CD14-positive monocyte (primary cell): ENCODE results near the gene TMEM171. TPM values are rescaled to one million over a fixed set of nuclear protein-coding genes. Genes with fewer than 3 reads are reported as not detected.

Experiments used
- DNase-seq, 3 donors: peaks; one replicate each; pipeline ENCODE4 v3.0.0-alpha.2; 2011 to 2022
- H2AFZ ChIP-seq: 2 replicates; pipeline ENCODE4 v1.6.0; 2012; ENCODE audit warnings: mild to moderate bottlenecking, low read depth, low read length, inconsistent platforms; ENCODE audit not compliant: insufficient read depth, poor library complexity, severe bottlenecking
- H3K27ac ChIP-seq, 2 donors: 1 replicate in 1 of 2; 2 replicates in 1 of 2; pipeline ENCODE4 v1.5.1; 2012 to 2013; ENCODE audit warnings: low read length in 2 of 2, control low read depth in 1 of 2, inconsistent platforms in 1 of 2, low read depth in 1 of 2, mild to moderate bottlenecking in 1 of 2
- H3K27me3 ChIP-seq, 2 donors: one replicate each; pipeline versions ENCODE4 v1.6.0 to v1.6.1; 2011 to 2013; ENCODE audit warnings: low read length in 2 of 2; ENCODE audit not compliant: control insufficient read depth in 2 of 2, insufficient read depth in 2 of 2
- H3K36me3 ChIP-seq, 2 donors: replicated peaks in 1 of 2; 1 replicate in 1 of 2; 2 replicates in 1 of 2; pipeline versions ENCODE4 v1.5.1 to v1.6.1; 2012 to 2013; ENCODE audit warnings: low read length in 2 of 2, control low read depth in 1 of 2, inconsistent platforms in 1 of 2, mild to moderate bottlenecking in 1 of 2; ENCODE audit not compliant: insufficient read depth in 2 of 2, control insufficient read depth in 1 of 2
- H3K4me1 ChIP-seq, 2 donors: 1 replicate in 1 of 2; 2 replicates in 1 of 2; pipeline versions ENCODE4 v1.5.1 to v1.6.1; 2012 to 2013; ENCODE audit warnings: low read length in 2 of 2, control low read depth in 1 of 2, inconsistent platforms in 1 of 2, mild to moderate bottlenecking in 1 of 2, moderate library complexity in 1 of 2; ENCODE audit not compliant: insufficient read depth in 2 of 2, control insufficient read depth in 1 of 2
- H3K4me2 ChIP-seq: replicated peaks from 2 replicates; pipeline ENCODE3; 2012; ENCODE audit warnings: low read length, moderate library complexity, mild to moderate bottlenecking; ENCODE audit not compliant: poor library complexity, severe bottlenecking; ENCODE audit errors: extremely low read depth
- H3K4me3 ChIP-seq, 3 experiments: fragments of 200-600 bp in 1 of 3; sonication (generic) in 1 of 3; replicated peaks in 1 of 3; 1 replicate in 2 of 3; 2 replicates in 1 of 3; pipeline ENCODE4 v1.5.1; 2011 to 2013; ENCODE audit warnings: low read length in 3 of 3, mild to moderate bottlenecking in 3 of 3, control low read depth in 2 of 3, low read depth in 2 of 3, inconsistent platforms in 1 of 3, moderate library complexity in 1 of 3
- H3K79me2 ChIP-seq: 2 replicates; pipeline ENCODE4 v1.6.0; 2012; ENCODE audit warnings: mild to moderate bottlenecking, control low read depth, inconsistent platforms, low read length, moderate library complexity; ENCODE audit not compliant: insufficient read depth
- H3K9ac ChIP-seq: 2 replicates; pipeline ENCODE4 v1.6.0; 2017; ENCODE audit warnings: low read length, mild to moderate bottlenecking; ENCODE audit not compliant: insufficient read depth, poor library complexity, severe bottlenecking
- H3K9me3 ChIP-seq, 2 donors: replicated peaks in 1 of 2; 1 replicate in 1 of 2; 2 replicates in 1 of 2; pipeline versions ENCODE4 v1.5.1 to v1.6.1; 2012 to 2013; ENCODE audit warnings: low read length in 2 of 2, control low read depth in 1 of 2; ENCODE audit not compliant: control insufficient read depth in 1 of 2, insufficient read depth in 1 of 2
- H4K20me1 ChIP-seq: 2 replicates; pipeline ENCODE4 v1.6.0; 2012; ENCODE audit warnings: mild to moderate bottlenecking, low read length, control low read depth, moderate library complexity; ENCODE audit not compliant: insufficient read depth
- H3K27ac Mint-ChIP-seq, 7 donors: one replicate each; pipeline ENCODE4 v1.8.0; 2020; ENCODE audit warnings: mild to moderate bottlenecking in 7 of 7, mixed read lengths in 7 of 7, moderate library complexity in 6 of 7, inconsistent platforms in 2 of 7
- H3K27me3 Mint-ChIP-seq, 3 donors: one replicate each; pipeline ENCODE4 v1.8.0; 2021 to 2022; ENCODE audit warnings: low read depth in 3 of 3, mild to moderate bottlenecking in 3 of 3, mixed read lengths in 3 of 3, moderate library complexity in 3 of 3, inconsistent platforms in 1 of 3
- H3K36me3 Mint-ChIP-seq, 2 donors: one replicate each; pipeline ENCODE4 v1.8.0; 2020; ENCODE audit warnings: mixed read lengths in 2 of 2, inconsistent platforms in 1 of 2, mild to moderate bottlenecking in 1 of 2
- H3K4me1 Mint-ChIP-seq: one replicate; pipeline ENCODE4 v1.8.0; 2020; ENCODE audit warnings: mild to moderate bottlenecking, mixed read lengths
- H3K4me3 Mint-ChIP-seq, 2 donors: one replicate each; pipeline ENCODE4 v1.8.0; 2020; ENCODE audit warnings: mild to moderate bottlenecking in 2 of 2, mixed read lengths in 2 of 2, moderate library complexity in 1 of 2
- H3K9me3 Mint-ChIP-seq, 7 donors: one replicate each; pipeline ENCODE4 v1.8.0; 2020 to 2022; ENCODE audit warnings: mixed read lengths in 7 of 7, mild to moderate bottlenecking in 6 of 7, moderate library complexity in 6 of 7, inconsistent platforms in 2 of 7
- WGBS: methylation state at CpG from one replicate; pipeline ENCODE4 v1.1.5; 2013; ENCODE audit warnings: missing lambda C conversion rate; ENCODE audit not compliant: insufficient coverage; 5-methylcytosine and 5-hydroxymethylcytosine counted together
- intact Hi-C, 2 donors: fragments of 100-400 bp; cut with micrococcal nuclease; formaldehyde crosslinking; loops; one replicate each; pipeline versions ENCODE4 v1.15.0 to v1.15.1; 2023
- polyA plus RNA-seq, 3 donors: library from polyadenylated mRNA; depleted of rRNA in 1 of 3; unstranded in 2 of 3; stranded (reverse) in 1 of 3; fragments of 300-500 nt in 2 of 3; fragments of >200 nt in 1 of 3; fragmentation: Illumina TruSeq in 2 of 3; gene quantifications; 1 replicate in 2 of 3; 2 replicates in 1 of 3; pipeline ENCODE4 v1.2.3, GENCODE V29; 2012 to 2021
- TF ChIP-seq, protein P1 (sequence below): fragments of 200-600 bp; IDR thresholded peaks from one replicate; pipeline ENCODE4 v1.8.0; 2022; ENCODE audit warnings: antibody characterized with exemption, mild to moderate bottlenecking

The TMEM171 gene
- polyA plus RNA-seq, 3 donors: not detected

DNA sequence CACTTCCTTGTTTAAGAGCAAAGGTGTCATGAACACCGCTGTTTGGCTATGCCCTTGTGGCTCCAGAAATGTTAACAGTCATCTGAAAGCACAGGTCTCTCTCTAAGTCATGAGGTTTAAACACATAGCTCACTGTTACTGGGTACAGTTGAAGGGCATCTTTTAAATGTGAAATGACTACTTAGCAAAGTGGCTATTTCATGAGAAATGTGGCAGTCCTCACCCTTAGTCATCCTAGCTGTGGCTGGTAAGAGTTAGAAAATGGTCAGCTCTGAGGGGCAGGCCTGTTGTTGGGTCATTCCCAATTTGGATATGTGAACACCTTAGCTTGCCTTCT lies 24.2 kb upstream of the TMEM171 start:
- intact Hi-C loops: no loop called here
- Mint-ChIP-seq H3K27me3 (peaks cover 4 to 10% (median 6%) of the 10 kb centered on the region in 3 donors), H3K27ac (no peak overlapping the region)

DNA sequence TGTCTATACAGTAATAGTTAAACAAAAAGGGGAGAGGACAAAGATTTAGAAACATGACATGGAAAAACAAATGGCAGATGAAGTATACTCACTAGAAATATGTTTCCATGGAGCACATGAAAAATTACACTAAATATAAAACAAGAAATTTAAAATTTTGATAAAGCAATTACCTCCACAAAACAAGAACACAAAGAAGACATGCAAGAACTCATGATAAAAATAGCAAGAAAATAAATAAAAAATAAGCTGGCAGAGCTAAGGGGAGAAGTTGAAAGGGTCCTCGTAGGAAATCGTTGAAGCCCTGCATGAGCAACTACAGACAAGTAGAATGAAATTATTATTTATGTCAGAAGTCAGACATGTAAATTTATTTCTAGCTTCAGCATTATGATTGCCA lies 22.6 kb upstream of the TMEM171 start:
- Histone ChIP-seq H4K20me1 (no peaks in the 10 kb centered on the region), H3K4me3 (no peak overlapping the region), H3K4me1 (no peaks in the 10 kb centered on the region), H2AFZ (no peak overlapping the region), H3K4me2 (no peak overlapping the region), H3K9me3 (peaks cover 0 to 8% of the 10 kb centered on the region in 2 donors), H3K27me3 (no peaks in the 10 kb centered on the region), H3K27ac (no peak overlapping the region), H3K9ac (no peak overlapping the region), H3K79me2 (no peaks in the 10 kb centered on the region), H3K36me3 (no peaks in the 10 kb centered on the region)
- H3K27ac Mint-ChIP-seq: no peak overlapping the region
- WGBS: 90% methylated on average over 2 of the region's 2 CpGs
- no peak for DNase-seq
- intact Hi-C loops: no loop called here
- H3K36me3 Mint-ChIP-seq: no peaks in the 10 kb centered on the region
- H3K4me3 Mint-ChIP-seq: no peak overlapping the region
- peaks cover 0 to 15% (median 11%) of the 10 kb centered on the region in 7 donors for H3K9me3 Mint-ChIP-seq
- TF ChIP-seq, protein P1, sequence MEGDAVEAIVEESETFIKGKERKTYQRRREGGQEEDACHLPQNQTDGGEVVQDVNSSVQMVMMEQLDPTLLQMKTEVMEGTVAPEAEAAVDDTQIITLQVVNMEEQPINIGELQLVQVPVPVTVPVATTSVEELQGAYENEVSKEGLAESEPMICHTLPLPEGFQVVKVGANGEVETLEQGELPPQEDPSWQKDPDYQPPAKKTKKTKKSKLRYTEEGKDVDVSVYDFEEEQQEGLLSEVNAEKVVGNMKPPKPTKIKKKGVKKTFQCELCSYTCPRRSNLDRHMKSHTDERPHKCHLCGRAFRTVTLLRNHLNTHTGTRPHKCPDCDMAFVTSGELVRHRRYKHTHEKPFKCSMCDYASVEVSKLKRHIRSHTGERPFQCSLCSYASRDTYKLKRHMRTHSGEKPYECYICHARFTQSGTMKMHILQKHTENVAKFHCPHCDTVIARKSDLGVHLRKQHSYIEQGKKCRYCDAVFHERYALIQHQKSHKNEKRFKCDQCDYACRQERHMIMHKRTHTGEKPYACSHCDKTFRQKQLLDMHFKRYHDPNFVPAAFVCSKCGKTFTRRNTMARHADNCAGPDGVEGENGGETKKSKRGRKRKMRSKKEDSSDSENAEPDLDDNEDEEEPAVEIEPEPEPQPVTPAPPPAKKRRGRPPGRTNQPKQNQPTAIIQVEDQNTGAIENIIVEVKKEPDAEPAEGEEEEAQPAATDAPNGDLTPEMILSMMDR: no peak
- H3K4me1 Mint-ChIP-seq: no peaks in the 10 kb centered on the region
- peaks cover 4 to 14% (median 5%) of the 10 kb centered on the region in 3 donors for H3K27me3 Mint-ChIP-seq

More for the DNA sequence above, 24.2 kb upstream of the TMEM171 start:
- Histone ChIP-seq H3K9ac (no peak overlapping the region), H3K36me3 (peaks cover 0 to 3% of the 10 kb centered on the region in 2 donors), H3K4me1 (no peaks in the 10 kb centered on the region), H3K9me3 (peaks cover 0 to 8% of the 10 kb centered on the region in 2 donors), H3K27ac (no peak overlapping the region), H3K27me3 (no peaks in the 10 kb centered on the region), H3K4me2 (no peak overlapping the region), H2AFZ (no peak overlapping the region), H3K79me2 (no peaks in the 10 kb centered on the region), H4K20me1 (no peaks in the 10 kb centered on the region), H3K4me3 (no peak overlapping the region)
- no peak for DNase-seq
- WGBS: no CpG with 5 or more reads among the region's 1 CpG
- Mint-ChIP-seq H3K36me3 (peaks cover 0 to 2% of the 10 kb centered on the region in 2 donors), H3K9me3 (peaks cover 0 to 15% (median 11%) of the 10 kb centered on the region in 7 donors), H3K4me1 (no peaks in the 10 kb centered on the region), H3K4me3 (no peak overlapping the region)
- TF ChIP-seq, protein P1: no peak
